Astrocyte of the spinal cord (primary cell): ENCODE results near the gene MGAT3.

Source experiments
- DNase-seq: peaks from one replicate; pipeline ENCODE4 v3.0.0; 2011; ENCODE audit warnings: low read depth, low spot score
- H3K4me3 ChIP-seq: 2 replicates; pipeline ENCODE4 v1.5.1; 2011; ENCODE audit warnings: low read depth, mild to moderate bottlenecking, low read length, moderate library complexity
- in situ Hi-C: cut with HindIII; loops from 2 replicates; pipeline ENCODE4 v1.10.0; 2017; ENCODE audit warnings: low sequenced_read_pairs
- TF ChIP-seq, protein P1 (sequence below): IDR thresholded peaks from 2 replicates; pipeline ENCODE4 v1.5.1; 2012; ENCODE audit warnings: low read depth, mild to moderate bottlenecking, low read length, inconsistent platforms

The MGAT3 gene

DNA sequence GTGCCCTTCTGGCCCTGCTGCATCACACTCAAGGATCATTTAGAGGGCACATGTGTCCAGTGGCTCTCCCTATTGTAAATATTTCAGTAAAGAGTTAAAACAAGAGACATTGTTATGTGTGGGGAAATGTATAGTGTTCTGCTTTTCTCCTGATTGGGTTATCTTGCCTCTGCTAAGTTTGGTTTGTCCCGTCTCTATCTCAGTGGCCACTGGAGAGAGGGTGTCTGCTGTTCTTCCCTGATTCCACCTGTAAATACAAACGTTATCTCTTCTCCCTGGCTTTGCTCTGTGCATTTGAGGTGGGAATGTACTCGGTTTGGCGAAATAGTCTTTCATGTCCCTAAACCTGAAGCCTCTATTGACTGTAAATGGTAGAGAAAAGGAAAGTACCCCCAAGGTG lies 51.6 kb downstream of the MGAT3 start:
- no peak for DNase-seq
- in situ Hi-C loops: no loop called here

DNA sequence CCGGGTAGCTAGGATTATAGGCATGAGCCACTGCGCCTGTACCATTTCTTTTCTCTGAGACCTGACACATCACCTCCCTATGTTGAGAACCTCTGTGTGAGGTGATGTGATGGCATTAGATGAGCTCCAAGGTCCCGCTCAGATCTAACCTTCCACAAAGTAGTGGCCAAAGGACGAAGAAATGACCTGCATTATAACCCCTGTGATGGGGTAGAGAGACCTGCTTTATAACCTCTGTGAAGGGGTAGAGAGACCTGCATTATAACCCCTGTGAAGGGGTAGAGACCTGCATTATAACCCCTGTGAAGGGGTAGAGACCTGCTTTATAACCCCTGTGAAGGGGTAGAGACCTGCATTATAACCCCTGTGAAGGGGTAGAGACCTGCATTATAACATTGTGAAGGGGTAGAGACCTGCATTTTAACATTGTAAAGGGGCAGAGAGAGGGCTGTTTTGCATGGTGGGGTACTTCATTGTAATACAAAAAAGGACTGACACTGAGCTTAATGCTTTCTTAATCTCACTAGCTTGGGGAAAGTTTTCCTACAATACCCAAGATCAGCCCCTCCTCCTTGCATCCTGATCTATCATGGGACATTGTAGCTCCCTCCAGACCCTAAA lies 53.8 kb downstream of the MGAT3 start:
- no peak for DNase-seq
- in situ Hi-C loops: no loop called here
- TF ChIP-seq, protein P1, sequence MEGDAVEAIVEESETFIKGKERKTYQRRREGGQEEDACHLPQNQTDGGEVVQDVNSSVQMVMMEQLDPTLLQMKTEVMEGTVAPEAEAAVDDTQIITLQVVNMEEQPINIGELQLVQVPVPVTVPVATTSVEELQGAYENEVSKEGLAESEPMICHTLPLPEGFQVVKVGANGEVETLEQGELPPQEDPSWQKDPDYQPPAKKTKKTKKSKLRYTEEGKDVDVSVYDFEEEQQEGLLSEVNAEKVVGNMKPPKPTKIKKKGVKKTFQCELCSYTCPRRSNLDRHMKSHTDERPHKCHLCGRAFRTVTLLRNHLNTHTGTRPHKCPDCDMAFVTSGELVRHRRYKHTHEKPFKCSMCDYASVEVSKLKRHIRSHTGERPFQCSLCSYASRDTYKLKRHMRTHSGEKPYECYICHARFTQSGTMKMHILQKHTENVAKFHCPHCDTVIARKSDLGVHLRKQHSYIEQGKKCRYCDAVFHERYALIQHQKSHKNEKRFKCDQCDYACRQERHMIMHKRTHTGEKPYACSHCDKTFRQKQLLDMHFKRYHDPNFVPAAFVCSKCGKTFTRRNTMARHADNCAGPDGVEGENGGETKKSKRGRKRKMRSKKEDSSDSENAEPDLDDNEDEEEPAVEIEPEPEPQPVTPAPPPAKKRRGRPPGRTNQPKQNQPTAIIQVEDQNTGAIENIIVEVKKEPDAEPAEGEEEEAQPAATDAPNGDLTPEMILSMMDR: no peak
- H3K4me3 ChIP-seq: no peak overlapping the region

More for the DNA sequence above, 51.6 kb downstream of the MGAT3 start:
- TF ChIP-seq, protein P1: no peak
- no peak overlapping the region for H3K4me3 ChIP-seq

DNA sequence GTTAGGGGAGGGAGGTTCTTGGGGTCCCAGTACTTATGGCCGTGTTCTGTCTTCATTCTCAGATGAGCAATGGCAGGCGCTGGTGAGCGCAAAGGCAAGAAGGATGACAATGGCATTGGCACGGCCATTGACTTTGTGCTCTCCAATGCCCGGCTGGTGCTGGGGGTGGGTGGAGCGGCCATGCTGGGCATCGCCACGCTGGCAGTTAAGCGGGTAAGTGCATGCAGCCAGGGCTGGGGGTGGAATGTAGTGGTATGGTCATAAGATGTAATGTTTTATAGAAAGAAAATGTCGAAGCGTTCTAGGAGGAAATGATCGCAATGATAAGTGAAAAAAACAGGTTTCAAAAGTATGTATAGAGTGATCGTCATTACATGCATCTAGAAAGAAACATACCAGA lies 54.4 kb downstream of the MGAT3 start:
- DNase-seq: no peak
- no peak overlapping the region for H3K4me3 ChIP-seq
- TF ChIP-seq, protein P1: no peak
- in situ Hi-C loops: no loop called here

DNA sequence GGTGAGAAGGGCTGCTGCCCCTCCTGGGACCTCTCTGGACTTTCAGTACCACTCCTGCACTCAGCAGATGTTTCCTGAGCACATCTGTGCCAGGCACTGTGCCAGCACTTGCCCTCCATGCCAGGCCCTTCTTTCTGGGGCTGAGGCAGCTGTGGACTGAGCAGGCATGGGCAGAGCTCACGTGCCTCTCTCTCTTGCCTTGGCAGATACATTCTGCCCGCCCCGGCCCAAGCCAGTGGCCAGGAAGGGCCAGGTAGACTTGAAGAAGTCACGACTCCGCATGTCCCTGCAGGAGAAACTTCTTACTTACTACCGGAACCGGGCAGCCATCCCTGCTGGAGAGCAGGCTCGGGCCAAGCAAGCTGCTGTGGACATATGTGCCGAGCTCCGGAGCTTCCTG lies 55.2 kb downstream of the MGAT3 start:
- TF ChIP-seq, protein P1: no peak
- DNase-seq: no peak
- H3K4me3 ChIP-seq: no peak overlapping the region
- in situ Hi-C loops: no loop called here

DNA sequence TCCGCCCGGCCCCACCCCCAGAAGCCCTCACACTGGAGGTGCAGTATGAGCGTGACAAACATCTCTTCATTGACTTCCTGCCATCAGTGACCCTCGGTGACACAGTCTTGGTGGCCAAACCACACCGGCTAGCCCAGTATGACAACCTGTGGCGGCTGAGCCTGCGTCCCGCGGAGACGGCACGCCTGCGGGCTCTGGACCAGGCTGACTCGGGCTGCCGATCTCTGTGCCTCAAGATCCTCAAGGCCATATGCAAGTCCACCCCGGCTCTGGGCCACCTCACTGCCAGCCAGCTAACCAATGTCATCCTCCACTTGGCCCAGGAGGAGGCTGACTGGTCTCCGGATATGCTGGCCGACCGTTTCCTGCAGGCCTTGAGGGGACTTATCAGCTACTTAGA lies 57.0 kb downstream of the MGAT3 start:
- TF ChIP-seq, protein P1: no peak
- DNase-seq: no peak
- no peak overlapping the region for H3K4me3 ChIP-seq
- in situ Hi-C loops: no loop called here

DNA sequence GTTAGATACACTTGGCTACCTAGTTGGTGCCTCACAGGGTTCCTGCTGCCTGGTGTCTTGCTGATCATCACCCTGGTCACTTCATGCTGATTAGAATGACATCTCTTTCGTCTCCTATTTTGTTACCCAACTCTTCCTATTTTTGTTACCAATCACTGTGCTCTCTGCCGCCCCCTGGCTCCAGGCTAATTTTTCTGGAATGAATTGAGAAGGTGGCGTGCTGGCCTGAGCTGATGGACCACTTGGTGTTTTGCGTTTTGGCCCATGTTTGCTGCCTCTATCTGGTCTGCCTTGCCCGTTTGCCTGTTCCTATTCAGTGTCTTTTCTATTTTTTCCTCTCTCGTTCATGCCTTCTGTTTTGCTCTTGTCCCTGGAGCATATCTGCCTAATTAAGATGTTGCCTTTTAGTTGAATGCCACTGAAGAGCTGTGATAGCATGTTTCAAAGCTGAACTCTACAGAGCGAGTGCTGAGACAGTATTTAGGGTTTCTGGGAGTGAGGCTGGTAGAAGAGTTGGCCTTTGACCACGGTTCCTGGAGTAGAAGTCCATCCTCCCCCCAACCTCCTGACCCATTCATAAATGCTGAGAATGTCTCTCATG lies 57.7 kb downstream of the MGAT3 start:
- no peak overlapping the region for H3K4me3 ChIP-seq
- in situ Hi-C loops: no loop called here
- DNase-seq: peak; percentile 32
- TF ChIP-seq, protein P1: peak; percentile 85
